SK-MEL-5 (cell line): ENCODE measurements around the gene MECP2. TPM values are rescaled to one million over a fixed set of nuclear protein-coding genes. Genes with fewer than 3 reads are reported as not detected.

Experiments used
- small RNA-seq, 2 experiments: library from RNA; depleted of rRNA; stranded (forward); fragments of <200 nt; gene quantifications; one replicate each; pipeline ENCODE3, GENCODE V24; 2014
- total RNA-seq: library from RNA; depleted of rRNA; stranded (reverse); fragments of >200 nt; shearing (Covaris generic); gene quantifications from 2 replicates; pipeline ENCODE4 v1.2.3, GENCODE V29; 2014; rRNA removed

The MECP2 gene
- total RNA-seq, 1 experiment from 2014 or later: 57.0 TPM

Small RNA genes within 50 kb of the gene (small RNA-seq; reads per million reads assigned to genes)
- 0 reads per million in 2 experiments for gene MIR3202-1

Other genes with a start within 250 kb of the MECP2 start
- 58.4 and 78.9 TPM in 2 replicates for gene L1CAM, start 211.5 kb downstream of the MECP2 start, total RNA-seq
- gene AVPR2, start 193.0 kb downstream of the MECP2 start, total RNA-seq: 0.26 and 0.27 TPM in 2 replicates
- gene ARHGAP4, start 171.5 kb downstream of the MECP2 start, total RNA-seq: 15.0 and 17.5 TPM in 2 replicates
- gene NAA10, start 162.7 kb downstream of the MECP2 start, total RNA-seq: 85.7 and 96.4 TPM in 2 replicates
- 12.3 and 13.4 TPM in 2 replicates for gene RENBP, start 153.1 kb downstream of the MECP2 start, total RNA-seq
- gene HCFC1, start 125.9 kb downstream of the MECP2 start, total RNA-seq: 22.6 and 23.3 TPM in 2 replicates
- 5.8 and 7.6 TPM in 2 replicates for gene TMEM187, start 125.0 kb downstream of the MECP2 start, total RNA-seq
- 45.1 and 52.6 TPM in 2 replicates for gene IRAK1, start 77.8 kb downstream of the MECP2 start, total RNA-seq
- gene OPN1LW, start 46.5 kb upstream of the MECP2 start, total RNA-seq: not detected in 2 replicates
- gene OPN1MW, start 84.9 kb upstream of the MECP2 start, total RNA-seq: not detected in 2 replicates
- gene OPN1MW2, start 122.0 kb upstream of the MECP2 start, total RNA-seq: not detected in 2 replicates
- gene OPN1MW3, start 159.9 kb upstream of the MECP2 start, total RNA-seq: not detected in 2 replicates
- gene TEX28, start 197.4 kb upstream of the MECP2 start, total RNA-seq: not detected in 2 replicates
- gene TKTL1, start 198.1 kb upstream of the MECP2 start, total RNA-seq: 0.42 TPM in 1 of 2 replicates, not detected in the other